Sigmoid colon (tissue), 7 donors: ENCODE results near the gene THAP5. TPM values are rescaled to one million over a fixed set of nuclear protein-coding genes. Genes with fewer than 3 reads are reported as not detected.
"Not testable (repeated sequence)": the region's sequence is repeated elsewhere in the genome, so short reads cannot be mapped to it uniquely, and the experiment has no call there.

Experiments
- DNase-seq: peaks from one replicate; pipeline ENCODE4 v3.0.0-alpha.2; 2019
- H3K27ac ChIP-seq, 4 donors: fragments of 200-600 bp; sonication (generic); one replicate each; pipeline ENCODE4 v1.5.1; 2016 to 2019; ENCODE audit warnings: mild to moderate bottlenecking in 1 of 4
- H3K27me3 ChIP-seq, 3 donors: fragments of 200-600 bp; sonication (generic); one replicate each; pipeline ENCODE4 v1.5.1; 2019; ENCODE audit warnings: mild to moderate bottlenecking in 1 of 3
- H3K36me3 ChIP-seq, 4 donors: fragments of 200-600 bp; sonication (generic); one replicate each; pipeline ENCODE4 v1.5.1; 2016 to 2019
- H3K4me1 ChIP-seq, 4 donors: fragments of 200-600 bp; sonication (generic); one replicate each; pipeline ENCODE4 v1.5.1; 2017 to 2019
- H3K4me3 ChIP-seq, 4 donors: fragments of 200-600 bp; sonication (generic); one replicate each; pipeline ENCODE4 v1.5.1; 2017 to 2019; ENCODE audit warnings: mild to moderate bottlenecking in 2 of 4, moderate library complexity in 1 of 4
- H3K9me3 ChIP-seq, 4 donors: fragments of 200-600 bp in 3 of 4; sonication (generic) in 3 of 4; one replicate each; pipeline versions ENCODE4 v1.5.1 to v1.6.1; 2013 to 2019
- EP300 ChIP-seq, 4 donors: sonication (generic); formaldehyde crosslinking; IDR thresholded peaks; one replicate each; pipeline ENCODE4 v1.6.1; 2017; ENCODE audit warnings: antibody characterized with exemption in 4 of 4
- POLR2A ChIP-seq, 2 donors: fragments of 450-650 bp; IDR thresholded peaks; one replicate each; pipeline ENCODE4 v1.6.1; 2016; ENCODE audit warnings: antibody characterized with exemption in 2 of 2, mild to moderate bottlenecking in 2 of 2, moderate library complexity in 2 of 2
- POLR2AphosphoS5 ChIP-seq, 4 donors: sonication (generic); formaldehyde crosslinking; IDR thresholded peaks; one replicate each; pipeline ENCODE4 v1.6.1; 2017; ENCODE audit warnings: antibody characterized with exemption in 4 of 4
- WGBS, 2 donors: extraction: QIAGEN DNeasy Blood & Tissue Kit; methylation state at CpG; one replicate each; pipeline ENCODE4 v1.1.7; 2013; 5-methylcytosine and 5-hydroxymethylcytosine counted together
- intact Hi-C: fragments of 100-400 bp; cut with DNase I; formaldehyde crosslinking; loops from one replicate; pipeline ENCODE4 v1.15.1; 2023
- polyA plus RNA-seq, 3 donors: library from polyadenylated mRNA; stranded (reverse); fragments of 200-250 nt; gene quantifications; one replicate each; pipeline ENCODE4 v1.2.3, GENCODE V29; 2013
- total RNA-seq, 4 donors: library from RNA; depleted of rRNA; stranded (reverse); fragments of >200 nt; gene quantifications; one replicate each; pipeline ENCODE4 v1.1.0, GENCODE V29; 2016
- TF ChIP-seq, protein P1 (sequence below), 4 experiments: fragments of 450-650 bp in 3 of 4; fragments of 200-600 bp in 1 of 4; IDR thresholded peaks; one replicate each; pipeline ENCODE4 v1.5.1; 2016 to 2019; ENCODE audit warnings: antibody characterized with exemption in 4 of 4, mild to moderate bottlenecking in 3 of 4, moderate library complexity in 2 of 4
- donor health status: healthy with polysubstance abuse.
- donor health status: Bipolar disorder and iron deficiency.
- donor health status: healthy.

THAP5 gene
- total and polyA plus RNA-seq, 7 donors, result 9.6 to 37.1 (median 28.5) TPM

DNA sequence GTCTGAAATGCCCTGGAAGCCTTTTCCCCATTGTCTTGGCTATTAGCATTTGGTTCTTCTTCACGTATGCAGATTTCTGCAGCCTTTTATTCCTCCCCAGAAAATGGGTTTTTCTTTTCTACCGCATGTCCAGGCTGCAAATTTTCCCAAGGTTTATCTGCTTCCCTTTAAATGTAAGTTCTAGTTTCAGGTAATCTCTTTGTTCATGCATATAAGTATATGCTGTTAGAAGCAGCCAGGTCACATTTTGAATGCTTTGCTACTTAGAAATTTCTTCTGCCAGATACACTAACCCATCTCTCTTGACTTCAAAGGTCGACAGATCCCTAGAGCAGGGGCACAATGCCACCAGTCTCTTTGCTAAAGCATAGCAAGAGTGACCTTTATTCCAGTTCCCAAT lies 12.3 kb downstream of the THAP5 start:
- Histone ChIP-seq H3K36me3 (no peaks in the 10 kb centered on the region), H3K27me3 (no peaks in the 10 kb centered on the region), H3K4me3 (no peak overlapping the region), H3K9me3 (peaks cover 2 to 13% (median 5%) of the 10 kb centered on the region in 4 donors), H3K4me1 (no peaks in the 10 kb centered on the region), H3K27ac (no peak overlapping the region)
- no peak for DNase-seq
- 98% methylated on average over 3 of the region's 3 CpGs for WGBS, 2 donors
- no peak for TF ChIP-seq EP300 (IDR thresholded peaks at IDR 0.05)
- no peak for TF ChIP-seq POLR2A (IDR thresholded peaks at IDR 0.05)
- TF ChIP-seq, protein P1, sequence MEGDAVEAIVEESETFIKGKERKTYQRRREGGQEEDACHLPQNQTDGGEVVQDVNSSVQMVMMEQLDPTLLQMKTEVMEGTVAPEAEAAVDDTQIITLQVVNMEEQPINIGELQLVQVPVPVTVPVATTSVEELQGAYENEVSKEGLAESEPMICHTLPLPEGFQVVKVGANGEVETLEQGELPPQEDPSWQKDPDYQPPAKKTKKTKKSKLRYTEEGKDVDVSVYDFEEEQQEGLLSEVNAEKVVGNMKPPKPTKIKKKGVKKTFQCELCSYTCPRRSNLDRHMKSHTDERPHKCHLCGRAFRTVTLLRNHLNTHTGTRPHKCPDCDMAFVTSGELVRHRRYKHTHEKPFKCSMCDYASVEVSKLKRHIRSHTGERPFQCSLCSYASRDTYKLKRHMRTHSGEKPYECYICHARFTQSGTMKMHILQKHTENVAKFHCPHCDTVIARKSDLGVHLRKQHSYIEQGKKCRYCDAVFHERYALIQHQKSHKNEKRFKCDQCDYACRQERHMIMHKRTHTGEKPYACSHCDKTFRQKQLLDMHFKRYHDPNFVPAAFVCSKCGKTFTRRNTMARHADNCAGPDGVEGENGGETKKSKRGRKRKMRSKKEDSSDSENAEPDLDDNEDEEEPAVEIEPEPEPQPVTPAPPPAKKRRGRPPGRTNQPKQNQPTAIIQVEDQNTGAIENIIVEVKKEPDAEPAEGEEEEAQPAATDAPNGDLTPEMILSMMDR (IDR thresholded peaks at IDR 0.05), result no peak
- no peak for TF ChIP-seq POLR2AphosphoS5 (IDR thresholded peaks at IDR 0.05)
- intact Hi-C loops, result no loop called here

DNA sequence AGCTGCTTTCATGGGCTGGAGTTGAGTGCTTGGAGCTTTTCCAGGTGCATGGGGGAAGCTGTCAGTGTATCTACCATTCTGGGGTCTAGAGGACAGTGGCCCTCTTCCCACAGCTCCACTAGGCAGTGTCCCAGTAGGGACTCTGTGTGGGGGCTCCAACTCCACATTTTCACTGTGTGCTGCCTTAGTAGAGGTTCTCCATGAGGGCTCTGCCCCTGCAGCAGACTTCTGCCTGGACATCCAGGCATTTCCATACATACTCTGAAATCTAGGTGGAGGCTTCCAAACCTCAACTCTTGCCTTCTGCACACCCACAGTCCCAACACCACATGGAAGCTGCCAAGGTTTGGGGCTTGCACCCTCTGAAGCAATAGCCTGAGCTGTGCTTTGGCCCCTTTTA lies 12.8 kb downstream of the THAP5 start:
- H3K9me3 ChIP-seq, result peaks cover 2 to 13% (median 5%) of the 10 kb centered on the region in 4 donors
- DNase-seq, H3K27ac ChIP-seq, H3K36me3 ChIP-seq, H3K4me1 ChIP-seq, H3K27me3 ChIP-seq, intact Hi-C loops, H3K4me3 ChIP-seq: not testable (repeated sequence)

- H3K4me3 ChIP-seq, H3K36me3 ChIP-seq, H3K27ac ChIP-seq, intact Hi-C loops, H3K9me3 ChIP-seq, H3K27me3 ChIP-seq, DNase-seq, H3K4me1 ChIP-seq: not testable (repeated sequence)
- WGBS, 2 donors, result 84 to 92% methylated on average over 2 of the region's 2 CpGs
These were observed 21.2 kb downstream of the THAP5 start for GRCh38 chr7:108548141-108548896.

DNA sequence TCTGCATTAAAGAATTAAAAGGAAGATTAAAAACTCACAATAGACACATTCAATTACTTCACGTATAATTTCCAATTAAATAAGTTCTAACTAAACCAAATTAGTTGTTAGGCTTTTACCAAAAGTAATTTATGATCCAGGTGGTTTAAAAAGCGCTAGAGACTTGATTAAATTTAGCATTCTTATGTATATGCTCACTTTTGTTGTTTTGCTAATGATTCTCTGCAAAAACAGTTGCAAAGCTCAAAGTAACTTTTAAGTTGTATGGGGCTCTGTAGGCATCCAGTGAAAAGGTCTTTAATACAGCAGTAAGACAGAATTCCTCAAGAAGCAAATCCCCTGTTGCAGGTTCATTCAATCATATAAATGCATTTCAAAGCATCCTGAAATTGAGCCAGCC lies 28.0 kb downstream of the THAP5 start:
- no peaks in the 10 kb centered on the region for H3K4me1 ChIP-seq
- H3K4me3 ChIP-seq, result no peak overlapping the region
- DNase-seq, result no peak
- WGBS, 2 donors, result 81 to 88% methylated on average over 2 of the region's 2 CpGs
- no peak for TF ChIP-seq POLR2AphosphoS5 (IDR thresholded peaks at IDR 0.05)
- TF ChIP-seq, protein P1 (IDR thresholded peaks at IDR 0.05), result no peak
- no peak for TF ChIP-seq POLR2A (IDR thresholded peaks at IDR 0.05)
- TF ChIP-seq EP300 (IDR thresholded peaks at IDR 0.05), result no peak
- H3K27ac ChIP-seq, result no peak overlapping the region
- H3K36me3 ChIP-seq, result no peaks in the 10 kb centered on the region
- no peaks in the 10 kb centered on the region for H3K27me3 ChIP-seq
- H3K9me3 ChIP-seq, result no peaks in the 10 kb centered on the region
- intact Hi-C loops, result no loop called here

DNA sequence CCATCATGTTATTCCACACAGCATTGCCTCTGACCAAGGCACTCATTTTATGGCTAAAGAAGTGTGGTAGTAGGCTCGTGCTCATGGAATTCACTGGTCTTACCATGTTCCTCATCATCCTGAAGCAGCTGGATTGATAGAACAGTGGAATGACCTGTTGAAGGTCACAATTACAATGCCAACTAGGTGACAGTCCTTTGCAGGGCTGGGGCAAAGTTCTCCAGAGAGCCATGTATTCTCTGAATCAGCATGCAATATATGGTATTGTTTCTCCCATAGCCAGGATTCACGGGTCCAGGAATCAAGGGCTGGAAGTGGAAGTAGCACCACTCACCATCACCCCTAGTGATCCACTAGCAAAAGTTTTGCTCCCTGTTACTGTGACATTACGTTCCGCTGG lies 30.8 kb downstream of the THAP5 start:
- H3K36me3 ChIP-seq, H3K27me3 ChIP-seq, intact Hi-C loops, DNase-seq, H3K9me3 ChIP-seq, H3K4me3 ChIP-seq, H3K27ac ChIP-seq, H3K4me1 ChIP-seq: not testable (repeated sequence)
- WGBS, 2 donors, result 87 to 92% methylated on average over 4 of the region's 4 CpGs

DNA sequence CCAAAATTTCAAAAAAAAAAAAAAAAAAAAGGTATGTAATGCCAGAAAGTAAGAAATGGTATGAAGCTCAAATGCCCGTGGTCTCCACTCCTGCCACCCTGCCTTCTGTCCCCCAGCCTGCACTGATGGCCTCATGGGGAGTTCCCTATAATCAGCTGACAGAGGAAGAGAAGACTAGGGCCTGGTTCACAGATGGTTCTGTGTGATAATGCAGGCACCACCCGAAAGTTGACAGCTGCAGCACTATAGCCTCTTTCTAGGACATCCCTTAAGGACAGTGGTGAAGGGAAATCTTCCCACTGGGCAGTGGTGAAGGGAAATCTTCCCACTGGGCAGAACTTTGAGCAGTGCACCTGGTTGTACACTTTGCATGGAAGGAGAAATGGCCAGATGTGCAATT lies 31.3 kb downstream of the THAP5 start:
- H3K36me3 ChIP-seq, intact Hi-C loops, H3K27ac ChIP-seq, DNase-seq, H3K9me3 ChIP-seq, H3K4me1 ChIP-seq, H3K27me3 ChIP-seq, H3K4me3 ChIP-seq: not testable (repeated sequence)
- 50 to 84% methylated on average over 2 of the region's 2 CpGs for WGBS, 2 donors

DNA sequence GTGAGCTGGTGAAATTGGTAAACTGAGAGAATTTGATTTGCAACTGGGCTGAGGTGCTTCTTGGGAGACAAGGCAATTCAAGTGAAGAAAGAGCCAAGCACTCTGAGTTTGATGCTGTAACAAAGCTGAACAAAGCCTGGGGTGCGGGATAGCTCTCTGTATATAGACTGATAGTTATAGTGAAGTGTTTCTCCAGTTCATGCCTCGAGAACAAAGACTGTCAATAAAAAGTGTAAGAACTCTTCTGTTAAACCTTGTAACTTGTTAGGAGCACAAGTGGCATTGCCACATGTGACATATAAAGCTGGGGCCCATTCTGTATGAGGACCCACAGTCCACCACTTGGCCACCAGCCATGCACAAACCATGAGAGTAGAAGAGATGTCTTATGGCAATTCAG lies 32.3 kb downstream of the THAP5 start:
- H3K4me3 ChIP-seq, result no peak overlapping the region
- DNase-seq, result no peak
- no peaks in the 10 kb centered on the region for H3K27me3 ChIP-seq
- H3K27ac ChIP-seq, result no peak overlapping the region
- H3K9me3 ChIP-seq, result no peaks in the 10 kb centered on the region
- WGBS, 2 donors, result 82 to 88% methylated on average over 2 of the region's 2 CpGs
- TF ChIP-seq EP300 (IDR thresholded peaks at IDR 0.05) (no peak), POLR2AphosphoS5 (IDR thresholded peaks at IDR 0.05) (no peak), POLR2A (IDR thresholded peaks at IDR 0.05) (no peak)
- TF ChIP-seq, protein P1 (IDR thresholded peaks at IDR 0.05), result no peak
- no peaks in the 10 kb centered on the region for H3K36me3 ChIP-seq
- intact Hi-C loops, result no loop called here
- no peaks in the 10 kb centered on the region for H3K4me1 ChIP-seq
